Activated CD4-positive, alpha-beta T cell treated with anti-CD3 and anti-CD28 coated beads, Interleukin-2, Interleukin-4, amounts not matched to agents 100 ng/mL and 50 ng/mL, durations not matched to agents 16 hours and 8 hours (primary cell): ENCODE data around the gene WHAMM.
A peak's percentile ranks its signal among the peaks of the same experiment; 100 is the strongest.
"Not testable (repeated sequence)": the region's sequence is repeated elsewhere in the genome, so short reads cannot be mapped to it uniquely, and the experiment has no call there.

Experiments
- DNase-seq: peaks from one replicate; pipeline ENCODE4 v3.0.0-alpha.2; 2020; ENCODE audit warnings: low spot score

The WHAMM gene

GRCh38 chr15:82838096-82838735 is 28.8 kb downstream of the WHAMM start:
- DNase-seq, result no peak

GRCh38 chr15:82839136-82839535 is 29.7 kb downstream of the WHAMM start:
- DNase-seq, result no peak

- DNase-seq, result no peak
Observed at GRCh38 chr15:82840166-82840565, 30.7 kb downstream of the WHAMM start.

- DNase-seq, result no peak
Observed at GRCh38 chr15:82843566-82843965, 34.1 kb downstream of the WHAMM start.

GRCh38 chr15:82845686-82846085 is 36.3 kb downstream of the WHAMM start:
- DNase-seq, result no peak

- no peak for DNase-seq
Observed at GRCh38 chr15:82846621-82847020, 37.2 kb downstream of the WHAMM start.

- DNase-seq, result no peak
Observed at GRCh38 chr15:82847703-82848102, 38.3 kb downstream of the WHAMM start.

- no peak for DNase-seq
Observed at GRCh38 chr15:82848241-82848993, 39.0 kb downstream of the WHAMM start.

- peak; percentile 47 for DNase-seq
Observed at GRCh38 chr15:82849556-82850512, 40.4 kb downstream of the WHAMM start.

GRCh38 chr15:82850731-82851130 is 41.3 kb downstream of the WHAMM start:
- no peak for DNase-seq

GRCh38 chr15:82851306-82851850 is 42.0 kb downstream of the WHAMM start:
- DNase-seq, result no peak

GRCh38 chr15:82851981-82852511 is 42.6 kb downstream of the WHAMM start:
- no peak for DNase-seq

- DNase-seq, result no peak
Observed at GRCh38 chr15:82852941-82853561, 43.6 kb downstream of the WHAMM start.

- DNase-seq, result no peak
Observed at GRCh38 chr15:82854554-82854953, 45.1 kb downstream of the WHAMM start.

- DNase-seq, result no peak
Observed at GRCh38 chr15:82855286-82856100, 46.1 kb downstream of the WHAMM start.

GRCh38 chr15:82856397-82857170 is 47.2 kb downstream of the WHAMM start:
- DNase-seq, result no peak

- DNase-seq, result no peak
Observed at GRCh38 chr15:82858932-82859331, 49.5 kb downstream of the WHAMM start.

- DNase-seq, result no peak
Observed at GRCh38 chr15:82862886-82863285, 53.5 kb downstream of the WHAMM start.

- no peak for DNase-seq
Observed at GRCh38 chr15:82864967-82865366, 55.5 kb downstream of the WHAMM start.

- DNase-seq, result not testable (repeated sequence)
Observed at GRCh38 chr15:82865581-82865980, 56.2 kb downstream of the WHAMM start.
